Measurements from ENCODE around the gene HSD17B8. TPM values are rescaled to one million over a fixed set of nuclear protein-coding genes. Genes with fewer than 3 reads are reported as not detected.

Gene HSD17B8
- total RNA-seq, 2 donors from 2014 or later, result 5.7 to 6.8 TPM

DNA sequence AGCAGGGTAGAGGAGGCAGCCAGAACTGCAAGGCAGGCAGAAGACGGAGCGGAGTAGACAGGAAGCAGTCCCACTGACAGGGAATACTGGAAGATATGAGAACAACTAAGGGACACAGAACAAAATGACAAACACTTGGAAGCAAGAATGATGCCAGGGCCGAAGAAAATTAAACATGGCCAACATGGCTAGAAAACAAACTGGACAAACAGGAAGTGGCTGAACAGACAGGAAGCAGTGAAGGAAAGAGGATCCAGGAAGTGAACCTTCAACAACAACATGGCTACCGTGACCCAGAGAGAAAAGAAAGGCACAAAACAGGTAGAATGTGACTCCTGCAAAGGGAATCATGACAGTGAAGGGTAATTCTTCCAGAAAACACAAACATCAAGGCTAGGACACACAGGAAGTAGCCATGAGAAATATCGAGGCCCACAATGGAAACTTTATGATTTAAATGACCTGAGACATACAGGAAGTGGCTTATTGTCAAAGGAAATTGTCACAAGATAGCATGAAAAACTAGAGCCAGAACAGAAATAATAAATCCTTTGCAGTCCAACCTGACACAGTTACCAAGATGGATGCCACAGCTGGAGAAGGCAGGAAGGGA lies 21.3 kb upstream of the HSD17B8 start:
- Histone ChIP-seq H3K4me3 (ENCODE audit: low read length) (no peak overlapping the region), H3K27ac (ENCODE audit: low read depth, low read length) (no peak overlapping the region), H3K9me3 (ENCODE audit: control insufficient read depth, low read length) (peaks cover 4% of the 10 kb centered on the region), H3K36me3 (ENCODE audit: control insufficient read depth, insufficient read depth, low read length) (no peaks in the 10 kb centered on the region), H3K4me1 (ENCODE audit: control insufficient read depth, insufficient read depth, low read length) (no peaks in the 10 kb centered on the region), H3K9ac (ENCODE audit: extremely low read depth, low read length, poor library complexity, severe bottlenecking) (no peak overlapping the region), H3K27me3 (ENCODE audit: control insufficient read depth, insufficient read depth, low read length, poor library complexity, severe bottlenecking) (peaks cover 19% of the 10 kb centered on the region)
- TF ChIP-seq CTCF (conservative IDR thresholded peaks at IDR 0.05), result no peak
- 94 to 95% methylated on average over 4 to 5 of the region's 5 CpGs for WGBS, 2 experiments (ENCODE audit: insufficient coverage in 1 of 2, insufficient read length in 1 of 2)
- no peak overlapping the region for H3K27ac Mint-ChIP-seq
- no peaks in the 10 kb centered on the region for H3K9me3 Mint-ChIP-seq
- no peaks in the 10 kb centered on the region for H3K36me3 Mint-ChIP-seq (ENCODE audit: low read depth)
- peaks cover 48% of the 10 kb centered on the region for H3K27me3 Mint-ChIP-seq (ENCODE audit: insufficient read depth)
- no peaks in the 10 kb centered on the region for H3K4me1 Mint-ChIP-seq
- DNase-seq, result no peak
- H3K4me3 Mint-ChIP-seq, result no peak overlapping the region

- H3K4me1 ChIP-seq (ENCODE audit: control insufficient read depth, insufficient read depth, low read length), result no peaks in the 10 kb centered on the region
- WGBS, 2 experiments (ENCODE audit: insufficient coverage in 1 of 2, insufficient read length in 1 of 2), result 78 to 84% methylated on average over 5 to 8 of the region's 9 CpGs
- peaks cover 4% of the 10 kb centered on the region for H3K9me3 ChIP-seq (ENCODE audit: control insufficient read depth, low read length)
- no peak for DNase-seq
- H3K27me3 ChIP-seq (ENCODE audit: control insufficient read depth, insufficient read depth, low read length, poor library complexity, severe bottlenecking), result peaks cover 35% of the 10 kb centered on the region
- Mint-ChIP-seq H3K36me3 (ENCODE audit: low read depth) (no peaks in the 10 kb centered on the region), H3K27ac (no peak overlapping the region), H3K4me1 (no peaks in the 10 kb centered on the region), H3K27me3 (ENCODE audit: insufficient read depth) (peaks cover 49% of the 10 kb centered on the region), H3K9me3 (no peaks in the 10 kb centered on the region), H3K4me3 (no peak overlapping the region)
- no peak overlapping the region for H3K4me3 ChIP-seq (ENCODE audit: low read length)
- TF ChIP-seq CTCF (conservative IDR thresholded peaks at IDR 0.05), result no peak
- no peak overlapping the region for H3K27ac ChIP-seq (ENCODE audit: low read depth, low read length)
- no peaks in the 10 kb centered on the region for H3K36me3 ChIP-seq (ENCODE audit: control insufficient read depth, insufficient read depth, low read length)
- H3K9ac ChIP-seq (ENCODE audit: extremely low read depth, low read length, poor library complexity, severe bottlenecking), result no peak overlapping the region
Observed at GRCh38 chr6:33185190-33185589, 19.3 kb upstream of the HSD17B8 start.

- H3K27ac Mint-ChIP-seq, result no peak overlapping the region
- Histone ChIP-seq H3K27ac (ENCODE audit: low read depth, low read length) (no peak overlapping the region), H3K27me3 (ENCODE audit: control insufficient read depth, insufficient read depth, low read length, poor library complexity, severe bottlenecking) (peaks cover 38% of the 10 kb centered on the region), H3K9ac (ENCODE audit: extremely low read depth, low read length, poor library complexity, severe bottlenecking) (no peak overlapping the region), H3K4me1 (ENCODE audit: control insufficient read depth, insufficient read depth, low read length) (no peaks in the 10 kb centered on the region), H3K36me3 (ENCODE audit: control insufficient read depth, insufficient read depth, low read length) (no peaks in the 10 kb centered on the region), H3K9me3 (ENCODE audit: control insufficient read depth, low read length) (peaks cover 4% of the 10 kb centered on the region), H3K4me3 (ENCODE audit: low read length) (no peak overlapping the region)
- no peaks in the 10 kb centered on the region for H3K4me1 Mint-ChIP-seq
- no peak for DNase-seq
- peaks cover 55% of the 10 kb centered on the region for H3K27me3 Mint-ChIP-seq (ENCODE audit: insufficient read depth)
- no peak overlapping the region for H3K4me3 Mint-ChIP-seq
- H3K36me3 Mint-ChIP-seq (ENCODE audit: low read depth), result no peaks in the 10 kb centered on the region
- TF ChIP-seq CTCF (conservative IDR thresholded peaks at IDR 0.05), result no peak
- 63 to 73% methylated on average over 2 to 4 of the region's 4 CpGs for WGBS, 2 experiments (ENCODE audit: insufficient coverage in 1 of 2, insufficient read length in 1 of 2)
- no peaks in the 10 kb centered on the region for H3K9me3 Mint-ChIP-seq
Observed at GRCh38 chr6:33185654-33186187, 18.7 kb upstream of the HSD17B8 start.
